AG04450 (cell line): ENCODE measurements around the gene UGCG. TPM values are rescaled to one million over a fixed set of nuclear protein-coding genes. Genes with fewer than 3 reads are reported as not detected.

ENCODE experiments used
- CTCF ChIA-PET: fragments of 300-600, 350-600 bp; formaldehyde crosslinking; extraction: SDS; loops from one replicate; lab custom pipeline; 2022; ENCODE audit warnings: antibody characterized with exemption, inconsistent platforms; lab: Charles Lee
- POLR2A ChIA-PET: fragments of 350-600 bp; formaldehyde crosslinking; extraction: SDS; loops from one replicate; lab custom pipeline; 2021; ENCODE audit warnings: antibody characterized with exemption, inconsistent platforms; lab: Yijun Ruan, JAX
- DNase-seq: peaks from one replicate; pipeline ENCODE4 v3.0.0-alpha.2; 2011; ENCODE audit warnings: low read depth, low spot score
- H3K27ac ChIP-seq: one replicate; pipeline ENCODE4 v1.5.1; 2012; ENCODE audit warnings: low read depth, low read length, control low read depth
- H3K27me3 ChIP-seq: one replicate; pipeline ENCODE4 v1.6.0; 2012; ENCODE audit warnings: low read length; ENCODE audit not compliant: control insufficient read depth, insufficient read depth
- H3K4me3 ChIP-seq: 2 replicates; pipeline ENCODE4 v1.5.1; 2011; ENCODE audit warnings: mild to moderate bottlenecking, low read depth, low read length, control low read depth
- H3K9me3 ChIP-seq: 2 replicates; pipeline ENCODE4 v1.5.1; 2012; ENCODE audit warnings: low read length; ENCODE audit not compliant: control insufficient read depth, insufficient read depth
- CTCF ChIP-seq: IDR thresholded peaks from 2 replicates; pipeline ENCODE4 v1.5.1; 2011; ENCODE audit warnings: low read depth, low read length, control low read depth, inconsistent platforms
- polyA plus RNA-seq: library from polyadenylated mRNA; depleted of rRNA; stranded (reverse); fragments of >200 nt; gene quantifications from 2 replicates; pipeline ENCODE4 v1.2.3, GENCODE V29; 2011

Gene UGCG
- polyA plus RNA-seq, 1 experiment = 149 TPM

DNA sequence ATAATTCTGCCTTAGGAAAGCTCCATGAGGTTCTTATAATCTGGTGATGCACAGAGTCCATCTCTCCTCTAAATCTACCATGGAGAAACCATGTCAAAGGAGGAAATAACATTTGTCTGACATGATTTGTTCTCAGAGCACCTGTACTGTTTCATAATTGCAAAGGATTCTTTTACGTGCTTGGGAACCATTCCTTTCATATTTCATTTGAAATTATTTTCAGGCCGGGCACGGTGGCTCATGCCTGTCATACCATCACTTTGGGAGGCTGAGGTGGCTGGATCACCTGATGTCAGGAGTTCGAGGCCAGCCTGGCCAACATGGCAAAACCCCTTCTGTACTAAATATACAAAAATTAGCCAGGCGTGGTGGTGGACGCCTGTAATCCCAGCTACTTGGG lies 65.4 kb downstream of the UGCG start:
- DNase-seq = no peak
- POLR2A ChIA-PET = no interaction called here
- Histone ChIP-seq H3K27me3 (no peaks in the 10 kb centered on the region), H3K27ac (no peak overlapping the region), H3K9me3 (peaks cover 3% of the 10 kb centered on the region; the same call in 1 of the 2 replicates), H3K4me3 (no peak overlapping the region)
- CTCF ChIA-PET = no interaction called here
- no peak for TF ChIP-seq CTCF

- ChIA-PET CTCF (interaction anchor here (0.6 to 1.1 kb wide), 2 partner anchors 110 to 178 kb away, joined by 3 read pairs; no protein-coding TSS in a partner anchor), POLR2A (no interaction called here)
- no peak overlapping the region for H3K27ac ChIP-seq
- H3K9me3 ChIP-seq = peaks cover 3% of the 10 kb centered on the region; the same call in 1 of the 2 replicates
- H3K4me3 ChIP-seq = no peak overlapping the region
- no peaks in the 10 kb centered on the region for H3K27me3 ChIP-seq
- DNase-seq = no peak
- no peak for TF ChIP-seq CTCF
Measured at GRCh38 chr9:111963995-111964394, 67.4 kb downstream of the UGCG start.

DNA sequence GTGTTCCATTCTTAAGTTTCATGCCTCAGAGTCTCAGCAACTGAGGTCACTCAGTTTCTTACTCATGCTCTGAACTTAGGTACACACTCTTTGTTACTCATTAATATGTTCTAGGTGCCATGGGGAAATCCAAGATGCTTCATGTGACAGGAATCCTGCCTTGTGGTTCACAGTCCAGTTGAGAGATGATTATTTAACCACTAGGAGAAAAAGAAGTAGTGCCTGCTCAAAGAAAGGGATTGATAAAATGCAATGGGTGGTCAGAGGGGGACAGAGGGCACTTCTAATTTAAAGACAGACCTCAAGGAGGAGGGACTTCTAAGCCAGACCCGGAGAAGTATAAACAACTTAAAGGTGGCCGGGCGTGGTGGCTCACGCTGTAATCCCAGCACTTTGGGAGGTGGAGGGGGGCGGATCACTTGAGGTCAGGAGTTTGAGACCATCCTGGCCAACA lies 69.0 kb downstream of the UGCG start:
- H3K27ac ChIP-seq = peak overlapping the region; percentile 85
- ChIA-PET CTCF (interaction anchor here (1.2 kb wide), 1 partner anchor 36 kb away, joined by 3 read pairs; no protein-coding TSS in a partner anchor), POLR2A (no interaction called here)
- peak; percentile 88 for DNase-seq
- H3K9me3 ChIP-seq = peaks cover 3% of the 10 kb centered on the region; the same call in 1 of the 2 replicates
- peak; percentile 8; the same call in 1 of the 2 replicates for TF ChIP-seq CTCF
- no peaks in the 10 kb centered on the region for H3K27me3 ChIP-seq
- no peak overlapping the region for H3K4me3 ChIP-seq

DNA sequence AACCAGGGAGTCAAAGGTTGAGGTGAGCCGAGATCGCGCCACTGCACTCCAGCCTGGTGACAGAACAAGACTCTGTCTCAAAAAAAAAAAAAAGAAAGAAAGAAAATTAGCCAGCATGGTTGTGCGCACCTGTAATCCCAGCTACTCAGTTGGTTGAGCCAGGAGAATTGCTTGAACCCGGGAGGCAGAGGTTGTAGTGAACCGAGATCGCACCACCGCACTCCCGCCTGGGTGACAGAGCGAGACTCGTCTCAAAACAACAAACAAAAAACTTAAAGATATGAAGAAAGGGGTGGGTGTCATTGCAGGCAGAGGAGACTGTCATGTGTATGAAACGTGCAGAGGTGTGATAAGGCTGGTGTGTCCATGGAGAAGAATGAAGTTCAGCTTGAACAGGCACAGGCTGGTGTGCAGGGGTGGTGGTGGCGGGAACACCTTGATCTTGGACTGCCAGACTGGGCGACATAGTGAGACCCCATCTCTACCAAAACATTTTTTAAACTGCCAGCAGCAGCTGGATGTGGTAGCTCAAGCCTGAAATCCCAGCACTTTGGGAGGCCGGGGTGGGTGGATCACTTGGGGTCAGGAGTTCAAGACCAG lies 69.6 kb downstream of the UGCG start:
- Histone ChIP-seq H3K27ac (peak overlapping the region; percentile 85), H3K9me3 (peaks cover 3% of the 10 kb centered on the region; the same call in 1 of the 2 replicates), H3K4me3 (no peak overlapping the region), H3K27me3 (no peaks in the 10 kb centered on the region)
- ChIA-PET POLR2A (interaction anchor here (1.4 kb wide), 1 partner anchor 75 kb away, joined by 5 read pairs; no protein-coding TSS in a partner anchor), CTCF (interaction anchor here (1.2 kb wide), 1 partner anchor 35 kb away, joined by 3 read pairs; no protein-coding TSS in a partner anchor)
- DNase-seq = no peak
- TF ChIP-seq CTCF = no peak

DNA sequence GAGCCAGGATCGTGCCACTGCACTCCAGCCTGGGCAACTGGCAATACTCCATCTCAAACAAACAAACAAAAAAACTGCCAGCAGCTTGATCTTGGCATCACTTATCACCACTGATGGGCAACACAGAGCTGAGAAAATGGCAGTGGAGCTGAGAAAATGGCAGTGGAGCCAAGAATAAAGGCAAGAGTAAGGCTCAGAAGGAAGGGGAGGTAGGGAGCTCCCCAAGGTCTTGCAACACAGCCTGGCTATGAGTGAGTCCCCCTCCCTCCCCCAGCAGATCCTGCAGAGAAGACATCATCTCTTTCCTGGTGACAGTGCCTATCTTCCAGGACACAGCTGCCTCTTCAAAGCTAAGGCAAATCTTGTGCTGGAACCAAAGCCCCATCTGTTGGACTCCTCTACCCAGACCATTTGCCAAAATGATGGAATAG lies 70.3 kb downstream of the UGCG start:
- no peaks in the 10 kb centered on the region for H3K27me3 ChIP-seq
- no peak for TF ChIP-seq CTCF
- ChIA-PET CTCF (interaction anchor here (1.2 kb wide), 1 partner anchor 34 kb away, joined by 3 read pairs; no protein-coding TSS in a partner anchor), POLR2A (interaction anchor here (1.4 kb wide), 1 partner anchor 75 kb away, joined by 5 read pairs; no protein-coding TSS in a partner anchor)
- H3K9me3 ChIP-seq = peaks cover 3% of the 10 kb centered on the region; the same call in 1 of the 2 replicates
- no peak overlapping the region for H3K4me3 ChIP-seq
- DNase-seq = no peak
- H3K27ac ChIP-seq = no peak overlapping the region
